ENCODE measurements around the gene PYGL. TPM values are rescaled to one million over a fixed set of nuclear protein-coding genes. Genes with fewer than 3 reads are reported as not detected.

PYGL gene
- total and polyA plus RNA-seq, 8 donors: 16.2 to 85.4 (median 20.2) TPM

- no peaks in the 10 kb centered on the region for H3K36me3 ChIP-seq
- peaks cover 5 to 7% of the 10 kb centered on the region in 2 donors for H3K4me1 ChIP-seq
- no peak for TF ChIP-seq CTCF (IDR thresholded peaks at IDR 0.05)
- no peak overlapping the region for H3K27ac ChIP-seq
- DNase-seq: no peak
- no peaks in the 10 kb centered on the region for H3K27me3 ChIP-seq
- H3K4me3 ChIP-seq: no peak overlapping the region
- intact Hi-C loops (cut with DNase I): no loop called here
- no peaks in the 10 kb centered on the region for H3K9me3 ChIP-seq
- ATAC-seq: no peak
These were observed 88.7 kb downstream of the PYGL start for GRCh38 chr14:50855558-50855957.

Other genes starting within 250 kb of the PYGL start
- 10 to 100 TPM; 34.5 to 49.6 TPM for gene NIN, start 113.3 kb downstream of the PYGL start, total RNA-seq
- gene NIN, start 113.3 kb downstream of the PYGL start, polyA plus RNA-seq (ENCODE audit: insufficient read length in 6 of 6): 10 to 100 TPM; 25.2 to 31.1 (median 28.9) TPM
- not detected for gene ABHD12B, start 72.4 kb downstream of the PYGL start, total RNA-seq
- gene ABHD12B, start 72.4 kb downstream of the PYGL start, polyA plus RNA-seq (ENCODE audit: insufficient read length in 6 of 6): 1 to 10 TPM in 3 of 6 donors, under 1 TPM in 3; 0.68 to 1.4 (median 1.0) TPM
- gene TRIM9, start 150.6 kb upstream of the PYGL start, total RNA-seq: 1 to 10 TPM in 1 of 2 donors, under 1 TPM in 1; 0.47 to 1.4 TPM
- gene TRIM9, start 150.6 kb upstream of the PYGL start, polyA plus RNA-seq (ENCODE audit: insufficient read length in 6 of 6): 1 to 10 TPM in 3 of 6 donors, under 1 TPM in 3; 0.88 to 1.3 (median 1.0) TPM

Measured in left lung (tissue), 10 donors.